Mammary epithelial cell (primary cell): ENCODE measurements around the gene CEP85L.

ENCODE experiments used
- CTCF ChIP-seq, 2 donors: IDR thresholded peaks in 1 of 2; conservative IDR thresholded peaks in 1 of 2; 2 replicates each; pipeline ENCODE4 v1.5.1; 2011 to 2012; ENCODE audit warnings: inconsistent platforms in 2 of 2, low read length in 2 of 2, mild to moderate bottlenecking in 2 of 2, control low read depth in 1 of 2, low read depth in 1 of 2; ENCODE audit not compliant: insufficient read depth in 1 of 2; ENCODE audit errors: extremely low read depth in 1 of 2
- EZH2 ChIP-seq: IDR thresholded peaks from 2 replicates; pipeline ENCODE4 v1.6.1; 2012; ENCODE audit warnings: low read length, inconsistent platforms, borderline replicate concordance

- TF ChIP-seq CTCF (conservative IDR thresholded peaks at IDR 0.05 in 1 of 2, IDR thresholded peaks at IDR 0.05 in 1 of 2; ENCODE audit: extremely low read depth in 1 of 2, insufficient read depth in 1 of 2, low read depth in 1 of 2, low read length in 2 of 2) = no peak
- TF ChIP-seq EZH2 = no peak
Measured at GRCh38 chr6:118544105-118544504, 107.3 kb downstream of the CEP85L start.
